Liver (tissue), 9 donors: ENCODE data around the gene AOAH. TPM values are rescaled to one million over a fixed set of nuclear protein-coding genes. Genes with fewer than 3 reads are reported as not detected.
"Not testable (repeated sequence)": the region's sequence is repeated elsewhere in the genome, so short reads cannot be mapped to it uniquely, and the experiment has no call there.

ENCODE experiments used
- DNase-seq: peaks from one replicate; pipeline ENCODE4 v3.0.0-alpha.2; 2017; ENCODE audit warnings: low spot score
- H3K27ac ChIP-seq, 2 donors: one replicate each; pipeline ENCODE4 v1.7.0; 2013; ENCODE audit warnings: inconsistent platforms in 2 of 2, low read length in 2 of 2, control low read depth in 1 of 2, low read depth in 1 of 2, mild to moderate bottlenecking in 1 of 2
- H3K27me3 ChIP-seq, 4 donors: one replicate each; pipeline versions ENCODE4 v1.6.1 to v1.7.0; 2013; ENCODE audit warnings: low read length in 3 of 4, inconsistent platforms in 1 of 4, mild to moderate bottlenecking in 1 of 4, moderate library complexity in 1 of 4; ENCODE audit not compliant: control insufficient read depth in 4 of 4, insufficient read depth in 4 of 4
- H3K36me3 ChIP-seq, 4 donors: one replicate each; pipeline versions ENCODE4 v1.6.1 to v1.7.0; 2013; ENCODE audit warnings: low read length in 3 of 4, mild to moderate bottlenecking in 3 of 4, low read depth in 1 of 4, moderate library complexity in 1 of 4; ENCODE audit not compliant: control insufficient read depth in 4 of 4, insufficient read depth in 3 of 4
- H3K4me1 ChIP-seq, 4 donors: one replicate each; pipeline versions ENCODE4 v1.6.1 to v1.7.0; 2013; ENCODE audit warnings: low read length in 3 of 4, mild to moderate bottlenecking in 3 of 4, moderate library complexity in 1 of 4; ENCODE audit not compliant: control insufficient read depth in 4 of 4, insufficient read depth in 4 of 4
- H3K4me3 ChIP-seq, 3 donors: one replicate each; pipeline versions ENCODE4 v1.6.1 to v1.7.0; 2013; ENCODE audit warnings: low read length in 3 of 3, control low read depth in 1 of 3, low read depth in 1 of 3, mild to moderate bottlenecking in 1 of 3
- H3K9ac ChIP-seq, 2 donors: one replicate each; pipeline ENCODE4 v1.7.0; 2013; ENCODE audit warnings: low read length in 2 of 2, mild to moderate bottlenecking in 2 of 2, moderate library complexity in 2 of 2, control low read depth in 1 of 2, low read depth in 1 of 2
- H3K9me3 ChIP-seq, 4 donors: one replicate each; pipeline versions ENCODE4 v1.6.1 to v1.7.0; 2013; ENCODE audit warnings: low read length in 3 of 4; ENCODE audit not compliant: control insufficient read depth in 4 of 4
- CTCF ChIP-seq: fragments of 150-350 bp; IDR thresholded peaks from 2 replicates; pipeline ENCODE4 v1.5.1; 2017; ENCODE audit warnings: improper control_type of control experiment, low read depth, low read length; ENCODE audit not compliant: missing input control
- EGR1 ChIP-seq, 2 donors: IDR thresholded peaks; 2 replicates each; pipeline ENCODE4 v1.6.1; 2016 to 2018; ENCODE audit warnings: antibody characterized with exemption in 2 of 2, low read depth in 2 of 2
- FOXA1 ChIP-seq: IDR thresholded peaks from 2 replicates; pipeline ENCODE4 v1.6.1; 2016; ENCODE audit warnings: antibody characterized with exemption
- FOXA2 ChIP-seq: IDR thresholded peaks from 2 replicates; pipeline ENCODE4 v1.6.1; 2016; ENCODE audit warnings: antibody characterized with exemption
- GABPA ChIP-seq, 2 donors: IDR thresholded peaks in 1 of 2; conservative IDR thresholded peaks in 1 of 2; 2 replicates each; pipeline ENCODE4 v1.6.1; 2016; ENCODE audit warnings: antibody characterized with exemption in 2 of 2, mild to moderate bottlenecking in 1 of 2, moderate library complexity in 1 of 2
- HNF4A ChIP-seq, 2 donors: conservative IDR thresholded peaks; 2 replicates each; pipeline ENCODE4 v1.6.1; 2016; ENCODE audit warnings: antibody characterized with exemption in 2 of 2, mild to moderate bottlenecking in 2 of 2
- HNF4G ChIP-seq: IDR thresholded peaks from 2 replicates; pipeline ENCODE4 v1.6.1; 2016; ENCODE audit warnings: antibody characterized with exemption
- JUND ChIP-seq, 2 donors: IDR thresholded peaks; 2 replicates each; pipeline ENCODE4 v1.6.1; 2016; ENCODE audit warnings: antibody characterized with exemption in 2 of 2
- NR2F2 ChIP-seq: IDR thresholded peaks from 2 replicates; pipeline ENCODE4 v1.6.1; 2016; ENCODE audit warnings: antibody characterized with exemption
- RAD21 ChIP-seq, 2 donors: IDR thresholded peaks; 2 replicates each; pipeline ENCODE4 v1.6.1; 2016; ENCODE audit warnings: antibody characterized with exemption in 2 of 2, mild to moderate bottlenecking in 2 of 2
- RXRA ChIP-seq, 2 donors: IDR thresholded peaks; 2 replicates each; pipeline ENCODE4 v1.6.1; 2017 to 2018; ENCODE audit warnings: antibody characterized with exemption in 2 of 2, mild to moderate bottlenecking in 1 of 2
- SP1 ChIP-seq: IDR thresholded peaks from 2 replicates; pipeline ENCODE4 v1.6.1; 2018; ENCODE audit warnings: antibody characterized with exemption, mild to moderate bottlenecking
- TAF1 ChIP-seq: conservative IDR thresholded peaks from 2 replicates; pipeline ENCODE4 v1.6.1; 2016; ENCODE audit warnings: antibody characterized with exemption, mild to moderate bottlenecking
- YY1 ChIP-seq: IDR thresholded peaks from 2 replicates; pipeline ENCODE4 v1.6.1; 2016; ENCODE audit warnings: antibody characterized with exemption, mild to moderate bottlenecking
- WGBS: extraction: QIAGEN DNeasy Blood & Tissue Kit; methylation state at CpG from one replicate; pipeline ENCODE4 v1.1.7; 2013; 5-methylcytosine and 5-hydroxymethylcytosine counted together
- polyA plus RNA-seq, 2 donors: library from polyadenylated mRNA; stranded (reverse) in 1 of 2; unstranded in 1 of 2; fragments of 200-250 nt in 1 of 2; fragments of >200 nt in 1 of 2; fragmentation: Nextera tagmentation in 1 of 2; extraction: Ambion mirVana in 1 of 2; gene quantifications; one replicate each; pipeline versions ENCODE4 v1.2.1 to v1.2.3, GENCODE V29; 2013 to 2015
- total RNA-seq, 2 donors: library from RNA; depleted of rRNA; stranded (reverse); fragments of >200 nt; gene quantifications; one replicate each; pipeline ENCODE4 v1.2.3, GENCODE V29; 2014
- TF ChIP-seq, protein P1 (sequence below): IDR thresholded peaks from 2 replicates; pipeline ENCODE4 v1.6.1; 2016; ENCODE audit warnings: antibody characterized with exemption, mild to moderate bottlenecking
- TF ChIP-seq, protein P2 (sequence below): IDR thresholded peaks from 2 replicates; pipeline ENCODE4 v1.6.1; 2016; ENCODE audit warnings: antibody characterized with exemption
- TF ChIP-seq, protein P3 (sequence below): IDR thresholded peaks from 2 replicates; pipeline ENCODE4 v1.6.1; 2016; ENCODE audit warnings: antibody characterized with exemption
- TF ChIP-seq, protein P4 (sequence below): IDR thresholded peaks from 2 replicates; pipeline ENCODE4 v1.6.1; 2016; ENCODE audit warnings: antibody characterized with exemption
- donor health status: healthy.
- donor health status: healthy.
- donor health status: healthy.
- donor health status: healthy.
- donor health status: healthy.

AOAH gene
- total and polyA plus RNA-seq, 4 donors: 2.4 to 26.7 (median 5.8) TPM

DNA sequence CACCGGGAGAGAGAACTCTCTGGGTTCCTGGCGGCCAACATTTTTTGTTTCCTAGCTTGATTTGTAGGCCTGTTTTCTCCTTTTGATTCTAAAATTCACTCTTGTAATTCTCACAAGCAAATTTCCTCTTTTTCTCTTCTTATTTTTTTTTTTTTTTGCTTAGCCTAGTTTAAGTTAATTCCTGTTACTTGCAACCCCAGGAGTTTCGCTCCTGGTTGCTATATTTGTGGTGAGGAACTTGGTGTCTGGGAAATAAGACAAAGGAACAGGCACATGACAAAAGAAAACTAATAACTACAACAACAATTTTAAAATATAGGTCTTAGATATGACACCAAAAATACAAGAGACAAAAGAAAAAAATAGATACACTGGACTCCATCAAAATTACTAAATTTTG lies 6.7 kb downstream of the AOAH start:
- Histone ChIP-seq H3K4me3 (no peak overlapping the region), H3K9me3 (no peaks in the 10 kb centered on the region), H3K36me3 (no peaks in the 10 kb centered on the region), H3K4me1 (peaks cover 0 to 1% (median 0%) of the 10 kb centered on the region in 4 donors), H3K27me3 (no peaks in the 10 kb centered on the region), H3K9ac (no peak overlapping the region), H3K27ac (no peak overlapping the region)
- TF ChIP-seq FOXA2: no peak
- TF ChIP-seq, protein P1, sequence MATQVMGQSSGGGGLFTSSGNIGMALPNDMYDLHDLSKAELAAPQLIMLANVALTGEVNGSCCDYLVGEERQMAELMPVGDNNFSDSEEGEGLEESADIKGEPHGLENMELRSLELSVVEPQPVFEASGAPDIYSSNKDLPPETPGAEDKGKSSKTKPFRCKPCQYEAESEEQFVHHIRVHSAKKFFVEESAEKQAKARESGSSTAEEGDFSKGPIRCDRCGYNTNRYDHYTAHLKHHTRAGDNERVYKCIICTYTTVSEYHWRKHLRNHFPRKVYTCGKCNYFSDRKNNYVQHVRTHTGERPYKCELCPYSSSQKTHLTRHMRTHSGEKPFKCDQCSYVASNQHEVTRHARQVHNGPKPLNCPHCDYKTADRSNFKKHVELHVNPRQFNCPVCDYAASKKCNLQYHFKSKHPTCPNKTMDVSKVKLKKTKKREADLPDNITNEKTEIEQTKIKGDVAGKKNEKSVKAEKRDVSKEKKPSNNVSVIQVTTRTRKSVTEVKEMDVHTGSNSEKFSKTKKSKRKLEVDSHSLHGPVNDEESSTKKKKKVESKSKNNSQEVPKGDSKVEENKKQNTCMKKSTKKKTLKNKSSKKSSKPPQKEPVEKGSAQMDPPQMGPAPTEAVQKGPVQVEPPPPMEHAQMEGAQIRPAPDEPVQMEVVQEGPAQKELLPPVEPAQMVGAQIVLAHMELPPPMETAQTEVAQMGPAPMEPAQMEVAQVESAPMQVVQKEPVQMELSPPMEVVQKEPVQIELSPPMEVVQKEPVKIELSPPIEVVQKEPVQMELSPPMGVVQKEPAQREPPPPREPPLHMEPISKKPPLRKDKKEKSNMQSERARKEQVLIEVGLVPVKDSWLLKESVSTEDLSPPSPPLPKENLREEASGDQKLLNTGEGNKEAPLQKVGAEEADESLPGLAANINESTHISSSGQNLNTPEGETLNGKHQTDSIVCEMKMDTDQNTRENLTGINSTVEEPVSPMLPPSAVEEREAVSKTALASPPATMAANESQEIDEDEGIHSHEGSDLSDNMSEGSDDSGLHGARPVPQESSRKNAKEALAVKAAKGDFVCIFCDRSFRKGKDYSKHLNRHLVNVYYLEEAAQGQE: no peak
- TF ChIP-seq FOXA1: no peak
- no peak for DNase-seq
- 83% methylated on average over 3 of the region's 3 CpGs for WGBS

DNA sequence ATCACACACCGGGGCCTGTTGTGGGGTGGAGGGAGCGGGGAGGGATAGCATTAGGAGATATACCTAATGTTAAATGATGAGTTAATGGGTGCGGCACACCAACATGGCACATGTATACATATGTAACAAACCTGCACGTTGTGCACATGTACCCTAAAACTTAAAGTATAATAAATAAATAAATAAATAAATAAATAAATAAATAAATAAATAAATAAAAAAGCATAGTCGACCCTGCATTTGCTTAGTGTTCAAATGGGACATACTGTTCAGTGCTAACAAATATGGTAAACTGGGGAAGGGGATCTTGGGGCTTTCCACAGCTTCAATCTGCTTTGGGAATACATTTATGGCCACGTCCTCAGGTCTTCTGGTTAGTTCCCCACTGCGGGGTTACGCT lies 7.5 kb downstream of the AOAH start:
- not testable (repeated sequence) for H3K27ac ChIP-seq, DNase-seq, H3K4me1 ChIP-seq, H3K4me3 ChIP-seq, H3K36me3 ChIP-seq, H3K9me3 ChIP-seq, H3K27me3 ChIP-seq, H3K9ac ChIP-seq
- WGBS: 82% methylated on average over 8 of the region's 8 CpGs

DNA sequence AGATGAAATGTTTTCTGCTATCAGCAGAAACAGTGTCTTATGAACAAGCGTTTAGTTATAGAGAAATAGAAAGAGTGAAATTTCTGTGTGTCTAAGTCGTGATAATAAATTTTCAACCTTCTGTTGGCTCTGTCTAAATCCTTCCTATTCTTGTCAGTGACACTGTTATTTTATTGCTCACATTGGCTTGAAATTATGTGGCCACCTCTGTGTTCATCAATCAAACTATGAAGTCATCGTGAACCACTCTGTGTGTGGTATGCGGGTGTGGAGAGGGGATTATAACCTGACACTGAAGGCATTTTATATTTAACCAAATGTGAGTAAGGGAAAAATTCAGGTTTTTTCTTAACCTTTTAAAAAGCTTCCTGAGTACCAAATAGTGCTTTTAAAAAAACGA lies 12.3 kb downstream of the AOAH start:
- H3K4me1 ChIP-seq: peaks cover 0 to 3% (median 0%) of the 10 kb centered on the region in 4 donors
- no peak for DNase-seq
- H3K9me3 ChIP-seq: no peaks in the 10 kb centered on the region
- no peak overlapping the region for H3K27ac ChIP-seq
- WGBS: 90% methylated on average over 5 of the region's 5 CpGs
- H3K27me3 ChIP-seq: no peaks in the 10 kb centered on the region
- TF ChIP-seq, protein P1: no peak
- TF ChIP-seq RAD21 (IDR thresholded peaks at IDR 0.05) (no peak), GABPA (IDR thresholded peaks at IDR 0.05 in 1 of 2, conservative IDR thresholded peaks at IDR 0.05 in 1 of 2) (no peak), HNF4A (conservative IDR thresholded peaks at IDR 0.05) (no peak), TAF1 (no peak), NR2F2 (no peak), EGR1 (IDR thresholded peaks at IDR 0.05; ENCODE audit: low read depth in 2 of 2) (no peak), RXRA (IDR thresholded peaks at IDR 0.05) (no peak), JUND (IDR thresholded peaks at IDR 0.05) (no peak), FOXA1 (no peak), HNF4G (no peak), FOXA2 (no peak), YY1 (no peak), CTCF (no peak), SP1 (no peak)
- TF ChIP-seq, protein P2, sequence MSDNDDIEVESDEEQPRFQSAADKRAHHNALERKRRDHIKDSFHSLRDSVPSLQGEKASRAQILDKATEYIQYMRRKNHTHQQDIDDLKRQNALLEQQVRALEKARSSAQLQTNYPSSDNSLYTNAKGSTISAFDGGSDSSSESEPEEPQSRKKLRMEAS: no peak
- TF ChIP-seq, protein P3, sequence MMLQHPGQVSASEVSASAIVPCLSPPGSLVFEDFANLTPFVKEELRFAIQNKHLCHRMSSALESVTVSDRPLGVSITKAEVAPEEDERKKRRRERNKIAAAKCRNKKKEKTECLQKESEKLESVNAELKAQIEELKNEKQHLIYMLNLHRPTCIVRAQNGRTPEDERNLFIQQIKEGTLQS: no peak
- TF ChIP-seq, protein P4, sequence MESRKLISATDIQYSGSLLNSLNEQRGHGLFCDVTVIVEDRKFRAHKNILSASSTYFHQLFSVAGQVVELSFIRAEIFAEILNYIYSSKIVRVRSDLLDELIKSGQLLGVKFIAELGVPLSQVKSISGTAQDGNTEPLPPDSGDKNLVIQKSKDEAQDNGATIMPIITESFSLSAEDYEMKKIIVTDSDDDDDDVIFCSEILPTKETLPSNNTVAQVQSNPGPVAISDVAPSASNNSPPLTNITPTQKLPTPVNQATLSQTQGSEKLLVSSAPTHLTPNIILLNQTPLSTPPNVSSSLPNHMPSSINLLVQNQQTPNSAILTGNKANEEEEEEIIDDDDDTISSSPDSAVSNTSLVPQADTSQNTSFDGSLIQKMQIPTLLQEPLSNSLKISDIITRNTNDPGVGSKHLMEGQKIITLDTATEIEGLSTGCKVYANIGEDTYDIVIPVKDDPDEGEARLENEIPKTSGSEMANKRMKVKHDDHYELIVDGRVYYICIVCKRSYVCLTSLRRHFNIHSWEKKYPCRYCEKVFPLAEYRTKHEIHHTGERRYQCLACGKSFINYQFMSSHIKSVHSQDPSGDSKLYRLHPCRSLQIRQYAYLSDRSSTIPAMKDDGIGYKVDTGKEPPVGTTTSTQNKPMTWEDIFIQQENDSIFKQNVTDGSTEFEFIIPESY: no peak
- no peak overlapping the region for H3K9ac ChIP-seq
- H3K36me3 ChIP-seq: no peaks in the 10 kb centered on the region
- no peak overlapping the region for H3K4me3 ChIP-seq
